Memory B cell (primary cell): ENCODE results near the gene NDUFB2.

Experiments used
- ATAC-seq: fragments of 150-1000 bp; cut with Tn5 transposase; 2 replicates; pipeline ENCODE4 v1.10.0; 2021; ENCODE audit warnings: low read depth, mild to moderate bottlenecking, moderate library complexity
- DNase-seq, 2 donors: peaks; one replicate each; pipeline ENCODE4 v3.0.0; 2022; ENCODE audit warnings: low spot score in 2 of 2
- H3K27ac Mint-ChIP-seq: one replicate; pipeline ENCODE4 v1.8.0; 2022; ENCODE audit warnings: mild to moderate bottlenecking, moderate library complexity, mixed read lengths
- H3K27me3 Mint-ChIP-seq: one replicate; pipeline ENCODE4 v1.8.0; 2022; ENCODE audit warnings: mixed read lengths
- H3K36me3 Mint-ChIP-seq: one replicate; pipeline ENCODE4 v1.8.0; 2022; ENCODE audit warnings: mild to moderate bottlenecking, mixed read lengths
- H3K4me1 Mint-ChIP-seq: one replicate; pipeline ENCODE4 v1.8.0; 2022; ENCODE audit warnings: mixed read lengths
- H3K4me3 Mint-ChIP-seq: one replicate; pipeline ENCODE4 v1.8.0; 2022; ENCODE audit warnings: mild to moderate bottlenecking, moderate library complexity, mixed read lengths
- H3K9me3 Mint-ChIP-seq: one replicate; pipeline ENCODE4 v1.8.0; 2022; ENCODE audit warnings: mixed read lengths

Gene NDUFB2

DNA sequence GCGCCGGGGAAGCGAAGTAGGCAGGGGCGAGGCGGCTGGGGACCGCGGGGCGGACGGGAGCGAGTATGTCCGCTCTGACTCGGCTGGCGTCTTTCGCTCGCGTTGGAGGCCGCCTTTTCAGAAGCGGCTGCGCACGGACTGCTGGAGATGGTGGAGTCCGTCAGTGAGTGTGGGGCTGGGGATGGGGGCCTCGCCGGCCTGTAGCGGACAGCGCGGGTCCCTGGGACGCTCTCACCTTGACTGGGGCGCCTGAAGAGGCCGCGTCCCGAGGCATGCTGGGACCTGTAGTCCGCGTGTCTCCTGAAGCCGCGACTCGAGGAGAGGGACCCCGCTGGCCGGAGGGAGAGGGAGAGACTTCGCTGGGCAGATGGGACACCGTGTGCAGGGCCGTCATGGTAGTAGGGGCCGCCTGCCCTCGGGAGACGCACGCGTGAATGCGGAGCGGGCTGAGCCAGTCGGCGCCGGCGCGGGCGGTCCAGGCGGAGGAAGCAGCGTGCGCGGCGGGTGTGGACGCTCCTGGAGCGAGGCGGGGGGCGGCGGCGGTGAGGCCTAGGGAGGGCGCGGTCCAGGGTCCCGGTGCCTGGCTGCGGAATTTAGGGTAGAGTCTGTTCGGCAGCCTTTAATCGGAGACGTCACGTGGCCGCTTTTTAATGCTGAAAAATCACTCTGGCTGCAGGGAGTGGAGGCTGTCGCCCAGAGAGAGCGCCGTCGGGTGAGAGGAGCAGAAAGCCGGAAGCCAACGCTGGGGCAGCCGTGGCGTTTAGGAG lies at the start of gene NDUFB2:
Gene NDUFB2, plus strand, starts transcription at position 29 of the 767 bp plus-strand sequence. Its CDS starts 37 bp downstream, at position 66.
- H3K4me3 Mint-ChIP-seq = peak within 1 kb of the TSS; percentile 94
- H3K36me3 Mint-ChIP-seq = peaks cover 5% of the 10 kb centered on the region
- DNase-seq (peak; percentile 79 to 87), ATAC-seq (peak; percentile 86)
- H3K9me3 Mint-ChIP-seq = no peaks in the 10 kb centered on the region
- peaks cover 18% of the 10 kb centered on the region for H3K4me1 Mint-ChIP-seq
- no peaks in the 10 kb centered on the region for H3K27me3 Mint-ChIP-seq
- H3K27ac Mint-ChIP-seq = peak within 1 kb of the TSS; percentile 97

DNA sequence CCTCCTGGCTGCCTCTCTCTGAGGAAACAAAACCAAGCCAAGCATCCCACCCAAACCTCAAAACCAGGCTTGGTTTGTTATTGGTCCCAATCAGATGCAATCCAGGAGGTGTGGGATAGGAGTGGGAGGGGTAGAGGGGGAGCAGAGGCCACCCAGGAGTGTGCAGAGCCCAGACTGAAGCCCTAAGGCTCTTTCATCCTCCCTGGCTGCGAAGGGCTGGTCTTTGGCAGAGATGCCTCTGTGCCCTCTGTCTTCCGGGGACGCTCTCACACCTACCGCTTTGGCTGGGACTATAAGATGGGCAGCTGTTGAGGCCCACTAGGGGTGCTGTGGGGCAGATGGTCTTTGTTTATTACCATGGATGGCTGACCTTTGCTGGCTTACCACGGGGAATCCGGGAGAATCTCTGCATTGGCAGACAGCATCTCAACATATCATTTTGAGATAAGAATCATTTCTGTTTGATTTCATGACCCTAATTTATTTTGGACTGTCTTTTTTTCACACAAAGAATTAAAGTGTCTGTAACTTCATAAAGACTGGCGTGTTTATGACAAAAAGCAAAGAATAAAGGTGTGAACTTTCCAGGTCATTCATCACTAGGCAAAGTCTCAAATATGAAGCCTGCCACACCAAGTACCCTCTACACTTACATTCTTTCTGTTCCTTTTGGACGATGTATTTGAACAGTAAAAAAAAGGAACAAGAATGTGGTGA lies 49.4 kb upstream of the NDUFB2 start:
- H3K4me1 Mint-ChIP-seq = peaks cover 7% of the 10 kb centered on the region
- DNase-seq (peak; percentile 42 to 46), ATAC-seq (peak; percentile 99)
- peak overlapping the region; percentile 7 for H3K27ac Mint-ChIP-seq
- H3K36me3 Mint-ChIP-seq = peaks cover 3% of the 10 kb centered on the region
- peaks cover 6% of the 10 kb centered on the region for H3K27me3 Mint-ChIP-seq
- no peak overlapping the region for H3K4me3 Mint-ChIP-seq
- peaks cover 2% of the 10 kb centered on the region for H3K9me3 Mint-ChIP-seq

DNA sequence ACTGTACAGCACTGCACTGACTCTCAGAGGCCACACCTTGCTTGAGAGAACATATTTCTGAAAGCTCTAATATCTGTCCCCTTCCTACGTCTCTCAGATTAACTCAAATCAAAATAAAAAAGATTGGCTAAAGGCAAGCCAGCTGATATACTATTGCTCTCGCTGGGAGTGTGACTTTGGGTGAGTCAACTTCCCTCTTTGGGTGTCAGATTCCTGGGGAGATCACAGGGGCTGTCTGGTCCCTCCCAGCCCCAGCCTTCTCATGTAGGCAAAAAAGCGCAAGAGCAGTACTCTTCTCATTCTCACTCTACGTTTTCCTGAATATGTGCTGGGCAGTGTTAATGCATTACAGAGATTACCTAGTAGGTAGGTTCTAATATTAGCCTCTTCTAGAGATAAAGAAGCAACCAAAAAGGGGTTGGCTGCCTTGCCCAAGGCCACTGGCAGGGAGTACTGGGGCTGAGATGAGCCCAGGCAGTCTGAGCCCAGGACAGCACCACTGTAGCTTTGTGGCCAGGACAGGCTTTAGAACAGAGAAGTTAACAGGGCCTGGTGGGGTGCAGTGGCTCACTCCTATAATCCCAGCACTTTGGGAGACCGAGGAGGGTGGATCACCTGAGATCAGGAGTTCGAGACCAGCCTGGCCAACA lies 46.8 kb upstream of the NDUFB2 start:
- no peaks in the 10 kb centered on the region for H3K9me3 Mint-ChIP-seq
- H3K36me3 Mint-ChIP-seq = no peaks in the 10 kb centered on the region
- no peak overlapping the region for H3K27ac Mint-ChIP-seq
- peaks cover 13% of the 10 kb centered on the region for H3K4me1 Mint-ChIP-seq
- DNase-seq = no peak
- no peaks in the 10 kb centered on the region for H3K27me3 Mint-ChIP-seq
- H3K4me3 Mint-ChIP-seq = no peak overlapping the region
- ATAC-seq = no peak

DNA sequence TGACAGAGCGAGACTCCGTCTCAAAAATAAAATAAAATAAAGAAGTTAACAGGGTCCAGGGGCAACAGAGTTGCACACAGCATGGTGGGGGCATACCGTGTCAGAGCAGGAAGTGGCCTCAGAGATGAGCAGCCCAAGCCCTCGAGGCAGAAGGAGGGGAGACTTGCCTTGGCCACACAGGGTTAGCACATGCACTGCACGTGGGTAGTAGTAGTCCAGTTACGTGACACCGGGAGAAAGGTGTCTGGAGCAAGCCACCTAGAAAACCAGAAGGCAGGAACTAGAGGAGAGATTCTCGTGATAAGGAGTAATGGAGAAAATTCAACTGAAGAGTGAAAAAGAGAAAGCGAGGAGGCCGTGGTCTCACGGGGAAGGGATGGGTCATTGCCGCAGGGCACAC lies 46.1 kb upstream of the NDUFB2 start:
- peaks cover 15% of the 10 kb centered on the region for H3K4me1 Mint-ChIP-seq
- no peak overlapping the region for H3K27ac Mint-ChIP-seq
- DNase-seq (no peak), ATAC-seq (no peak)
- no peak overlapping the region for H3K4me3 Mint-ChIP-seq
- no peaks in the 10 kb centered on the region for H3K9me3 Mint-ChIP-seq
- no peaks in the 10 kb centered on the region for H3K27me3 Mint-ChIP-seq
- H3K36me3 Mint-ChIP-seq = no peaks in the 10 kb centered on the region

DNA sequence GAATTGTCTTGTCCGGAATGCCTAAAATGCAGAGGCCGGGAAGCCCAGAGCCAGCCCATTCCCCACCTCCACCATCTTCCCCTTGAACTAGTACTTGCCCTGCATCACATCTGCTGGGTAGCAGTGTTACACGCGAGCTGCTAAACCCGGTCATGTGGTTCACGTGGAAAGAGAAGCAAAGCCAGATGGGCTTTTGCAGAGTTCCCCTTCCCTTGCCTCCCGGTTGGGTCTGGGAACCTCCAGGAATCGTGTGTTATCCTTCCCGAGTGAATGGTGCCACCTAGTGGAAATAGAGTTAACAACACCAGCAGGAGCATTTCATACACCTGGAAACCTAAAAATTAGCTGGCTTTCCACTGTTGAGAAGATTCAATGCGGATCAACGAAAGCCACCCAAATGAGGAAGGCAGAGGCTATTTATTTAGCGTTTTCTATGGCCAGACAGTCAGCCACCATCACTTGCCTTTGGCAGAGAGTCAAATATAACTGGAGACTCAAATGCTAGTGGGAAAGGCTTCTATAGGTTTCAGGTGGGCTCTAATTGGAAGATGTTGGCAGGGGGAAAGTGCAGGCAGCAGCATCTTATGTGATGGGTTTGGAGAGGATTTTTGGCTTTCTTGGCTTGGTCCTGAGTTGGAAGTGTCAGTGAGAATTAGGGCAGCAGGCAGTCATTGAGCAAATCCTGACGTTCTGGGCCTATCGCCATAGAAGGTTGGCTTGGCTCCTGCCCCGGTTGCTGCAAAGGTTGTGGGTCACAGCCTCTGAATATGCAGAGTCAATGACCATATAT lies 43.0 kb upstream of the NDUFB2 start:
- no peak overlapping the region for H3K4me3 Mint-ChIP-seq
- H3K27ac Mint-ChIP-seq = no peak overlapping the region
- peak; percentile 30 for ATAC-seq

DNA sequence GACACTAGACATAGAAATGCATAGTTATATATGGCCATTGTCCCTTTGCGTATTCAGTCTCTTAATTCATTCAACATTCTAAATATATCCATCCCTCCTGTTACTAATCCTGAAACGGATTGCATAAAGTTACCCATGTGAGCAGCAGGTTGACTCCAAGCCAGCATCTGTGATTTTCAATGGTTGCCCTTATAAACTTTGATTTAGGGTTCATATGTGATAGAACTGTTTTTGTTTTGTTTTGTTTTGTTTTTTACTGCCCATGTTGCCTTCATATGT lies 42.5 kb upstream of the NDUFB2 start:
- peaks cover 2% of the 10 kb centered on the region for H3K27me3 Mint-ChIP-seq
- H3K4me1 Mint-ChIP-seq = peaks cover 23% of the 10 kb centered on the region
- H3K27ac Mint-ChIP-seq = no peak overlapping the region
- no peak for DNase-seq
- H3K36me3 Mint-ChIP-seq = no peaks in the 10 kb centered on the region
- no peak overlapping the region for H3K4me3 Mint-ChIP-seq
- no peaks in the 10 kb centered on the region for H3K9me3 Mint-ChIP-seq
- no peak for ATAC-seq

More for the DNA sequence above, 43.0 kb upstream of the NDUFB2 start:
- H3K27me3 Mint-ChIP-seq = peaks cover 2% of the 10 kb centered on the region
- peaks cover 23% of the 10 kb centered on the region for H3K4me1 Mint-ChIP-seq
- no peaks in the 10 kb centered on the region for H3K9me3 Mint-ChIP-seq
- peak; percentile 34 to 37 for DNase-seq
- H3K36me3 Mint-ChIP-seq = no peaks in the 10 kb centered on the region

DNA sequence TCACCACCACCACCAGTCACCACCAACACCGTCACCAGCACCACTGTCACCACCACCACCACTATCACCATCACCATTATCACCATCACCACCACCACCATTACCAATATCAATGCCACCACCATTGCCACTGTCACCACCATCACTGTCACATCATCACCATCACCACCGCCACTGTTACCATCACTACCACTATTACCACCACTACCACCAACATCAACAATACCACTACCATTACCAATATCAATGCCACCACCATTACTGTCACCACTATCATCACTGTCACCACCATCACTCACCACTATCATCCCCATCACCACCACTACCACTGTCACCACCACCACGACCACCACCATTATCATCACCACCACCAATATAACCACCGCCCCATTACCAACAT lies 41.8 kb upstream of the NDUFB2 start:
- H3K27ac Mint-ChIP-seq = peak overlapping the region; percentile 1
- DNase-seq (no peak), ATAC-seq (no peak)
- no peak overlapping the region for H3K4me3 Mint-ChIP-seq
- no peaks in the 10 kb centered on the region for H3K9me3 Mint-ChIP-seq
- peaks cover 23% of the 10 kb centered on the region for H3K4me1 Mint-ChIP-seq
- H3K36me3 Mint-ChIP-seq = no peaks in the 10 kb centered on the region
- peaks cover 2% of the 10 kb centered on the region for H3K27me3 Mint-ChIP-seq

DNA sequence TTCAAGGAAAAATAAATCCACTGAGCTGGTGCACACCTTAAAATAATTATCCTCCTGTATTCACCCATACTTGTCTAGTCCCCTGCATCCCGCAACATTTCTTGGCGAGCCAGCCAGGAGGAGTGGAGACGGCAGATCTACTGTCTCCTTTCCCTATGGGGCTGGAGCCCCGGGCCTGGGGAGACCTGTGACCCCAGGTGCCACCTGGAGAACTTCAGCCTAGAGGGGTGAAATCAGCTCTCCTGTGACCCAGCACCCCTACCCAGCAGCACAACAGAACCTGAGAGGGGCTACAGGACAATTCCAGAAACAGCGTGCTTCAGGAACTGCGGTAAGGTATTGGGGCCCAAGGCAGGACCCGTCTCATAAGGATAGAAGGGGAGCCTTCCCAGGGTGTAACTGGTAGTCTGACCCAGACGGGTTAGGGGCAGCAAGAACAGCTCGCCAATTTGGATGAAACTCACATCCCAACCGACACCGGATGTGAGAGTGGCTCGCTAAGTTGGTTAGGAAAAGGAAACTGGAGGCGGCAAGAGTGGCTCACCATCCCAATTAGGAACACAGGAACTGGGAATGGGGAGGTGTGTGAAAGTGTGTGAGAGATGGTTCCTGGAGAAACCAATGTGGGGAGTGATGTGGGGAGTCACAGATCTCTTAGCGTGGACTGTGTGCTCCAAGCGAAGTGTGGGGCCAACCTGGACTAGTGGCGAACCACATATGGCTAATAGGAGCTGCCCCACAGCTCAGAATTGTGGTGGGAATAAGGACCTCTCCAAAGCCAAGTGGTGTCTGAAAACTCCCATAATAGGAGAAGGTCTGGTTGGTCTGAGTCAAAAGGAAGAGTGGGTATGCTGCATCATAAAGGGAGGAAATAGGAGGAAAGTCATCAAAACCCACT lies 40.7 kb upstream of the NDUFB2 start:
- H3K27me3 Mint-ChIP-seq = peaks cover 2% of the 10 kb centered on the region
- no peak for ATAC-seq
- H3K4me3 Mint-ChIP-seq = peak overlapping the region; percentile 11
- H3K27ac Mint-ChIP-seq = peak overlapping the region; percentile 88
- peaks cover 23% of the 10 kb centered on the region for H3K4me1 Mint-ChIP-seq
- H3K36me3 Mint-ChIP-seq = no peaks in the 10 kb centered on the region
- no peak for DNase-seq
- H3K9me3 Mint-ChIP-seq = no peaks in the 10 kb centered on the region

DNA sequence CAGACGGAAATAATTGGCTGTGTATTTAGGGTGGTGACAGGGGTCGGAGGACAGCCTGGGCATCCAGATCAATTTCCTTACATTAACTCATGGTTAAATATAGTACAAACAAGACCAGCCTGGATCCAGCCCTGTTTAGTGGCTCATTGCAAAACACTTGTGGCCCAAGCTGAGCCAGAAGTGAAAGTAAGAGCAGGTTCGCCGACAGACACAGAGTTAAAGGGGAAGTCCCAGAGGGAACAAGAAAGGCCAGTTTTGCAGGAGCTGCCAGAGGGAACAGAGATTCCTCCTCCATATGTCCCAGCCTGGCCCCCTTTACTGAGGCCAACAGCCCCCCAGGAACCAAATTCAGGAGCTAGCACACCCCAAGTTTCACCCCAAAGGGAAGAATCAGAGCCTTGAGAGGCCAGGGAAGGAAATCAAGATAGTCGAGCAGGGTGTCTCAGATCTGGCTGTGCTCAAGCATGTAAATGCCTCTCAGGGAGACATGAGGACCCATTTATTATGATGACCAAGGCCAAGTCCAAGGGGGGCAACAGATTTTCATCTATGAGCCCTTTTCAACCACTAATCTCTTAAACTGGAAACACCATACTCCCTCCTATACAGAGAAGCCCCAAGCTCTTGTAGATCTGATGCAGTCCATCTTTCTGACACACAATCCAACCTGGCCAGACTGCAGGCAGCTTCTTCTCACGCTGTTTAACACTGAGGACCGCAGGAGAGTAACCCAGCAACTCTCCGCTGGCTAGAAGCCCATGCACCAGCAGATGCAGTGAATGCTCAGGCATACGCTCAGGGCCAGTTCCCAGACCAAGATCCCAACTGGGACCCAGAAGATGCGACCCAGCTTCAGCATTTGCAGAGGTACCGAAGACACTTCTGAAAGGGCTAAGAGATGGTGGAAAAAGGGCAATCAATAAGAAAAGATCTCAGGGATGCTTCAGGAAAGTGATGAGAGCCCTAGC lies 39.7 kb upstream of the NDUFB2 start:
- no peaks in the 10 kb centered on the region for H3K9me3 Mint-ChIP-seq
- H3K36me3 Mint-ChIP-seq = no peaks in the 10 kb centered on the region
- peaks cover 2% of the 10 kb centered on the region for H3K27me3 Mint-ChIP-seq
- ATAC-seq = peak; percentile 94
- peak overlapping the region; percentile 88 for H3K27ac Mint-ChIP-seq
- H3K4me1 Mint-ChIP-seq = peaks cover 23% of the 10 kb centered on the region
- peak overlapping the region; percentile 86 for H3K4me3 Mint-ChIP-seq
- peak; percentile 37 to 39 for DNase-seq

DNA sequence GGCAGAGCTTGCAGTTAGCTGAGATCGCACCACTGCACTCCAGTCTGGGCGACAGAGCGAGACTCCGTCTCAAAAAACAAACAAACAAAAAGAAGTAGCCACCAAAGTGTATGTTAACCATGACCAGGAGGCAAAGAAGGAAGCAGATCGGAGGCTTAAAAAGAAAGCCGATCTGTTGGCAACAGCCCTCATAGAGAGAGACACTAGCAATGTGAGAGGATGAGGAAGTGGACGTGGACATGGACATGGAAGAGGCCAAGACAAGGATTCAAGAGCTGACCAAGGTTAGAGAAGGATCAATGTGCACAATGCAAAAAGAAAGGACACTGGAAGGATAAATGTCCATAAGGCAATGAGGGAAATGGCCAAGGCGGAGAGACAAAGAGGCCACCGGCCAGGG lies 38.6 kb upstream of the NDUFB2 start:
- ATAC-seq = no peak
- Mint-ChIP-seq H3K9me3 (no peaks in the 10 kb centered on the region), H3K4me3 (no peak overlapping the region), H3K4me1 (peaks cover 23% of the 10 kb centered on the region), H3K36me3 (no peaks in the 10 kb centered on the region), H3K27ac (no peak overlapping the region), H3K27me3 (peaks cover 2% of the 10 kb centered on the region)
- DNase-seq = no peak

DNA sequence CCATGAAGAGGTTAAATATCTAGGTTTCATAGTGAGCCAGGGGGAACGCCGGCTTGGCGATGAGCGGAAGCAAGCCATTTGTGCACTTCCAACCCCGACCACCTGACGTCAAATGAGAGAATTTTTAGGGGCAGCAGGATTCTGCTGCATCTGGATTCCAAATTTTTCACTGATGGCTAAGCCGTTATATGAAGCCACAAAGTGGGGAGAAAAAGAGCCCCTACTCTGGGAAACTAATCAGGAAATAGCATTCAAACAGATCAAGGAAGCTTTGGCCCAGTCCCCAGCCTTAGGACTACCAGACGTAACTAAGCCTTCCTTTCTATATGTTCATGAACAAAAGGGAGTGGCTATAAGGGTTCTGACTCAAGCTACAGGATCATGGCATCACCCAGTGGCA lies 36.7 kb upstream of the NDUFB2 start:
- Mint-ChIP-seq H3K36me3 (no peaks in the 10 kb centered on the region), H3K4me3 (no peak overlapping the region), H3K27me3 (peaks cover 2% of the 10 kb centered on the region), H3K9me3 (no peaks in the 10 kb centered on the region), H3K4me1 (peaks cover 15% of the 10 kb centered on the region), H3K27ac (no peak overlapping the region)
- no peak for DNase-seq
- no peak for ATAC-seq

DNA sequence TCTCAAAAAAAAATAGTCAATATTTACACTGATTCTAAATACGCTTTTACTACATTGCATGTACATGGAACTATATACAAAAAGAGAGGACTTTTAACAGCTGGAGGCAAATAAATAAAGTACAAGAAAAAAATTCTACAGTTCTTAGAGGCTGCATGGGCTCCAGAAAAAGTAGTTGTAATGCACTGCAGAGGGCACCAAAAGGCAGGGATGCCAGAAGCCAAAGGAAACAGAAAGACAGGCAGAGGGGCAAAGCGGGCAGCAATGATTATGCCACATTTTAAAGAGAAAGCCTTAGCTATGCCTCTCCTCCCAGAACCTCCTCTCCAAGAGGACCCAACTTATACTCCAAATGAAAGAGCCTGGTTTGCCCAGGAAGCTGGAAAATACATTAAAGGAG lies 35.4 kb upstream of the NDUFB2 start:
- Mint-ChIP-seq H3K4me3 (no peak overlapping the region), H3K4me1 (peaks cover 10% of the 10 kb centered on the region), H3K9me3 (no peaks in the 10 kb centered on the region), H3K27ac (no peak overlapping the region), H3K27me3 (peaks cover 2% of the 10 kb centered on the region), H3K36me3 (no peaks in the 10 kb centered on the region)
- ATAC-seq (no peak), DNase-seq (no peak)
